HG03025 (cell line): ENCODE data around the gene ZCCHC24.

Experiments
- ATAC-seq: cut with Tn5 transposase; IDR thresholded peaks from one replicate; pipeline ENCODE4 v1.9.1; 2021; ENCODE audit warnings: mild to moderate bottlenecking, moderate library complexity; ENCODE audit not compliant: unreplicated experiment, low FRiP score

ZCCHC24 gene

GRCh38 chr10:79473496-79474095 is 28.2 kb upstream of the ZCCHC24 start:
- no peak for ATAC-seq

DNA sequence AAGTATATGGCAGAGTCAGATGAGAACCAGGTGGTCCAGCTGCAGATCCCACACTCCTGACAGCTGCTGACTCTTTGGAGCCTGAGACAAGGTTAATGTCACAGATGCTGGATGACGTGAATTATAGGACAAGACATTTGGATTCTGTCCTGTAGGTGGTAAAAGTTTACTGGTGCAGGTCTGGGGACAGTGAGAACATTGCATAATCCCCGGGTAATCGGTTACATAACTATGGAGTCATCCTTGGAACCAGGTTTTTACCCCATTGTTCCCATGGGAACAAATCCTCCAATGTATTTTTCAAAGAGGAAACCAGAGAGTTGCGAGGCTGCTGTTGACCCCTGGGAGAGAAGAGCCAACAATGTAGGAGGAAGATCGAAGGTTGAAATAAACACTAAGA is 27.5 kb upstream of the ZCCHC24 start:
- no peak for ATAC-seq

DNA sequence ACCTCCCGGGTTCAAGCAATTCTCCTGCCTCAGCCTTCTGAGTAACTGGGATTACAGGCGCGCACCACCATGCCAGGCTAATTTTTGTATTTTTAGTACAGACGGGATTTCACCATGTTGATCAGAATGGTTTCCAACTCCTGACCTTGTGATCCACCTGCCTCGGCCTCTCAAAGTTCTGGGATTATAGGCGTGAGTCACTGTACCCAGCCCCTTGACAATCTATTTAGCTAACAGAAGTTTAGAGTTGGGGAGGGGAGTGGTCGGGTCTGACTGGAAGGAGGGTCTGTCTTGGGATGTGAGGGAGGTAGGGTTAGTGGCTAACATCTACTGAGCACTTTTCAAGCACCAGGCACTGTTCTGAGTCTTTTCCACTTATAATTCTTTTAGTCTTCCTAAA is 27.0 kb upstream of the ZCCHC24 start:
- ATAC-seq, result no peak

DNA sequence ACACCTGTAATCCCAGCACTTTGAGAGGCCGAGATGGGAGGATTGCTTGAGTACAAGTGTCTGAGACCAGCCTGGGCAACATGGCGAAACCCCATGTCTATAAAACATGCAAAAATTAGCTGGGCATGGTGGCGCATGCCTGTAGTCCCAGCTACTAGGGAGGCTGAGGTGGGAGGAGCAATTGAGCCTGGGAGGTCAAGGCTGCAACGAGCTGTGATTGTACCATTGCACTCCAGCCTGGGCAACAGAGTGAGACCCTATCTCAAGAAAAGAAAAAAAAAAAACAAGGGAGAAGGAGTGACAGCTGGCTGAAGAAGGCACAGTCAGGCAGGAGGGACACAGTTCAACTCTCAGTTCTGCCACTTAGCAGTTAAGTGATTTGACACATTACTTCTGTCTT is 26.4 kb upstream of the ZCCHC24 start:
- ATAC-seq, result no peak

DNA sequence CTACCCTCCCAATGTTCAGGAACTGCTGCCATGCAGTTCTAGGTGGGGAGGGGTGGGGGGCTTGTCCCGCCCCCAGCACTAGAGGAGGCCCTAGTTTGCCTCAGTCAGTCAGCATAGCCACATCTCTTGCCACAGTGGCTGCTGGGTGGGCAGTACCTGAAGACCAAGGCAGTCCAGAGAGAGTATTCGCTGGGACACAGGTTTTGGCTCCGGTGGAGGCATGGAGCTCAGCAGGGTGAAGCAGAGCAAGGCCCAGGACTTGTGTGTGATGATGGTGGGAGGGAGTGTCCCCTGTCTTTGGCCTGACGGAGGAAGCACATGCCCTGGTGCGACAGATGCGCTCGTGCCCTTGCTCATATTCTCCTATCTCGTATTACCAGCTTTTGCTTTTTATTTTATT is 24.7 kb upstream of the ZCCHC24 start:
- ATAC-seq, result no peak

DNA sequence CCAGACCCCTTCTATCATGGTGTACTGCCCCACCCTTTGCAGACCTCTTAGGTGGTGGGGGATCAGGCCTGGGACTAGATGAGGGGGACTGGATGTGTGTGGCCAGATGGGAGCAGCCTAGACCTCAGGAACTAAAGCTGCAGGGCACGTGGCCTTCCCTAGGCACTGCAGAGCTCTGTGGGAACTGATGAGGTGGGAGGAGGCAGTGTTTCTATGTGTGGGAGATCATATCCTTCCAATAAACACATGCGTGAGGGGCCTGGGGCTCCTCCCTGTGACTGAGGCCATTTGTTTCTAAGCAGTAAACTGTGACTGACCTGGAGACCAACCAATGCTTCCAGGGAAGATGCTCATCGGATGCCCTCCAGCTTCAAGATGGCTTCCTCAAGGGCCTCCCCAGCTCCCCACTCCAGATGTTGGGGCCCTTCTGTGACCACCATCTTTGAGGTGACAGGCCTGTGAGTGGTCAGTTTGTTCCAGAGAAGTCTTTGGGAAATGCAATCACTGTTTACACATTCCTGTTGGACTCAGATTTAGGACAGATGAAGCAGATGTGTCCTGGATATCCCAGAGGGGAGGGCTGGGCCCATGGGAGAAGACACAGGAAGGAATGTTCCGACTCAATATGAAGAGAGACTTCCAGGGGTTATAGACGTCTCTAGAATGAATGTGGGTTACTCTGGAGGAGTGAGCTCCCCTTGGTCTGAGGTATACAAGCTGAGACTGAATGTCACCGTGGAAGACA is 23.6 kb upstream of the ZCCHC24 start:
- ATAC-seq, result no peak

GRCh38 chr10:79468015-79468560 is 22.7 kb upstream of the ZCCHC24 start:
- no peak for ATAC-seq

GRCh38 chr10:79465341-79465740 is 19.9 kb upstream of the ZCCHC24 start:
- no peak for ATAC-seq

GRCh38 chr10:79463578-79464496 is 18.4 kb upstream of the ZCCHC24 start:
- ATAC-seq, result no peak

- ATAC-seq, result no peak
Measured at GRCh38 chr10:79460687-79461086, 15.3 kb upstream of the ZCCHC24 start.

DNA sequence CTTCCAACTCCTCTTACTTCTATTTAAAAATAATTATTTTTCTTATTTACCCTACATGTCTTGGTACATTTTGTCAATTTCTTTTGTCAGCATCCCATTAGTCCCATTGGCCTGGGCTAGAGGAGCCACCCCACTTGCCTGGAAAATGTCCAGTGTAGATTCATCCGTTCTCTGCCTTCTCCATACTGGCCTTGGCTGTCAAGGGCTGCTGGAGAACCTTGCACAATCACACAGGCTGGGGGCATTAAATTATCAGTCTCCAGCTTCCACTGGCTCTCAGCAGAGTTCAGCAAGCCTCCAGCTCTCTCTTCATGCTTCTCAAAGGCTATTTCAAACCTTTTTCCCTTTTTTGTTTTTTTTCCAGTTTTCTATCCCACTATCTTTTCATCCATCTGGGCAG is 13.8 kb upstream of the ZCCHC24 start:
- no peak for ATAC-seq

DNA sequence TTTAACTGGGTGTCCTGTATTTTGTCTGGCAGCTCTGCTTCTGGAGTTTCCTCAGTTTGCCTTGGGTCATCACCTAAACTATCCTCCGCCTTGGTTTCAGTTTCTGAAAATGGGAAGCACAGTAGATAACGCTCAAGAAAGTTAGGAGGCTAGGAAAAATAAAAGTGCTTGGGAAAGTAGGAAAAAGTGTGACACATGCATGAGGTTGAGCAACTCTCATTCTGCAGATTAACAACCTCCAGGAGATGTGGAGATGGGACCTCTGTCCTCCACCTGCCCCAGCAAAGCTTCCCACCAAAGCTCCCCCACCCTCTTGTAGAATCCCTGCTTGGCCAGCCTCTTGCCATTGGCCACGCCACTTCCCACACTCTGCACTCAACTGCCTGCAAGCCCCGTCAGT is 13.1 kb upstream of the ZCCHC24 start:
- no peak for ATAC-seq

- no peak for ATAC-seq
Measured at GRCh38 chr10:79457256-79457785, 11.9 kb upstream of the ZCCHC24 start.

GRCh38 chr10:79454259-79454658 is 8.8 kb upstream of the ZCCHC24 start:
- ATAC-seq, result no peak

- ATAC-seq, result no peak
Measured at GRCh38 chr10:79453392-79453791, 8.0 kb upstream of the ZCCHC24 start.

- ATAC-seq, result no peak
Measured at GRCh38 chr10:79452174-79452611, 6.8 kb upstream of the ZCCHC24 start.

GRCh38 chr10:79451046-79451699 is 5.7 kb upstream of the ZCCHC24 start:
- no peak for ATAC-seq

DNA sequence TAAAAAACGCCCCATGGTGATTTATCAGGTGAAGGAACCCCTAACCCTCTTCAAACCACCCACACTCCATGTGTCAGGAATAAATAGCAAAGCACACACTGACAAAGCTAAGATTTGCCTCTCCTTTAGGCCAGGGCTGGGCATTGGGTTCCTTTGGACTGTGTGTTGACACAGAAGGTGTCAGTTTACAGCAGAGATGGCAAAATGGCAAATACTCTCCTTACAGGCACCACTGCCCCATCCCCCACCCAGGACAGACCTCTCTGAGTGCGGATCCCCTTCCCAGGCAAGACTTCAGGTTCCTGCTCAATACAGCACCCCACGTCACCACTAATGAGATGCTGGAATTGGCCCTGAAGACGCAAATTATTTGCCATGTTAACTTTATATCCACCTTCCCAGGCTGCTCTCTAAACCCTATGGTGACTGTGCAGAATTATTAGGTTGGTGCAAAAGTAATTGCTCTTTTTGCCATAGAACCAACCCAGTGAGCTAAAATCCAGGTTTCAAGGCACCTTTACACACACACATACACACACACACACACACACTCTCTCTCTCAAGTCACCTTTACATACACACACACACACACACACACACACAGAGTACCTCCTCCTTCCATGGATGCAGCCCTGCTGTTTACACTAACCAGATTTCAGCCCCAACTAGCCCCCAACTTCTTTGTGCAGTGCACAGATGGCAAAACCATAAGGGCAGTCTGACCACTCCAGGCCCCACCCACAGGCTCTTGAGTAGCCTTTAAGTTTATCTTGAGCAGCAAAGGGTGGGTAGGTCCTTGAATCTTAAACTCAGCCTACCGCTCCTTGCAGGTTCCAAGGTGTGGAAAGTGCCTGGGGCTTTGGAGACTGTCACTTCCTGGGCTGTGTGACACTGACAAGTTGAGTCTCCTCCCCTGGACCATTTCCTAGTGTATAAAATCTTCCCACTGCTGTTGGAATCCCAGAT is 4.0 kb upstream of the ZCCHC24 start:
- ATAC-seq, result no peak

GRCh38 chr10:79448732-79449049 is 3.3 kb upstream of the ZCCHC24 start:
- ATAC-seq, result no peak
